Vagina (tissue), 2 donors: ENCODE measurements around the gene GINS1.

Source experiments
- POLR2AphosphoS5 ChIP-seq, 2 donors: sonication (generic); formaldehyde crosslinking; IDR thresholded peaks; one replicate each; pipeline ENCODE4 v1.9.0; 2017; ENCODE audit warnings: antibody characterized with exemption in 2 of 2, mild to moderate bottlenecking in 2 of 2, low read depth in 1 of 2; ENCODE audit not compliant: insufficient read depth in 1 of 2
- TF ChIP-seq, protein P1 (sequence below), 3 experiments: fragments of 450-650 bp in 2 of 3; fragments of 200-600 bp in 1 of 3; sonication (generic) in 1 of 3; IDR thresholded peaks; one replicate each; pipeline ENCODE4 v1.5.1; 2017 to 2019; ENCODE audit warnings: antibody characterized with exemption in 3 of 3, mild to moderate bottlenecking in 2 of 3, moderate library complexity in 2 of 3

DNA sequence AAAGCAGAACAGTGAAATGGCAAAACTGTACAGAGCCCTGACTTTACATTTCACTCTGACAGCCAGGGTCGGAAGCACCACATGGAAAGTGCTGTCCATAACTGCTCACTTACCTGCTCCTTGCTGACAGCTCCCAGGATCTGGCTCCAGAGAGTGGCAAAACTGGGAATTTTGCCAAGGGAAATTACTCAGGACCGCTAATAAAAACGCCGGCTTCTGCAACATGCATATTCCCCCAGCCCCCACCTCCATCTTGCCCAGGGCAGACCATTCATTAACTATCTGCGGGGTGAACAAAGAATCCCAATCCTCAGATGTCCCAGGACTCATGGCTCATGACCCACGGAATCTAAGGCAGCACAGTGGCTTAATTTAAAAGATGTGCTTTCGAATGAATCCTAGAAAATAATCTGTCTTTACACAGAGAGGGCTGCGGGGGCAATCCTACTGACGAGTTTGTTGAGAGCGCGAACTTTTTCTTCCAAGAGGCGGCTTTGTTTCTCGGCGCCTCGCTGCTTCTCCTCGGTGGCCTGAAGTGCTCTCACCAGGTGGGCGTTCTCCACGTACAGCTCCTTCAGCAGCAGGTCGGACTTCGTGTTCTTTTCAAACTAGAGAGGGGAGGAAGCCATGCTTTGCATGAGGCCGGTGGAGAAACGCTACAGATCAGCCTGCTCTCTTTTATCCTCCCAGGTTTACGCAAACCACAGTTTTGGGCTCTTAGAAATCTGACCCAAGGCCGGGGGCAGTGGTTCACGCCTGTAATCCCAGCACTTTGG lies 45.8 kb downstream of the GINS1 start:
- TF ChIP-seq, protein P1, sequence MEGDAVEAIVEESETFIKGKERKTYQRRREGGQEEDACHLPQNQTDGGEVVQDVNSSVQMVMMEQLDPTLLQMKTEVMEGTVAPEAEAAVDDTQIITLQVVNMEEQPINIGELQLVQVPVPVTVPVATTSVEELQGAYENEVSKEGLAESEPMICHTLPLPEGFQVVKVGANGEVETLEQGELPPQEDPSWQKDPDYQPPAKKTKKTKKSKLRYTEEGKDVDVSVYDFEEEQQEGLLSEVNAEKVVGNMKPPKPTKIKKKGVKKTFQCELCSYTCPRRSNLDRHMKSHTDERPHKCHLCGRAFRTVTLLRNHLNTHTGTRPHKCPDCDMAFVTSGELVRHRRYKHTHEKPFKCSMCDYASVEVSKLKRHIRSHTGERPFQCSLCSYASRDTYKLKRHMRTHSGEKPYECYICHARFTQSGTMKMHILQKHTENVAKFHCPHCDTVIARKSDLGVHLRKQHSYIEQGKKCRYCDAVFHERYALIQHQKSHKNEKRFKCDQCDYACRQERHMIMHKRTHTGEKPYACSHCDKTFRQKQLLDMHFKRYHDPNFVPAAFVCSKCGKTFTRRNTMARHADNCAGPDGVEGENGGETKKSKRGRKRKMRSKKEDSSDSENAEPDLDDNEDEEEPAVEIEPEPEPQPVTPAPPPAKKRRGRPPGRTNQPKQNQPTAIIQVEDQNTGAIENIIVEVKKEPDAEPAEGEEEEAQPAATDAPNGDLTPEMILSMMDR (IDR thresholded peaks at IDR 0.05): no peak
- TF ChIP-seq POLR2AphosphoS5 (IDR thresholded peaks at IDR 0.05; ENCODE audit: insufficient read depth in 1 of 2, low read depth in 1 of 2): no peak
